Keratinocyte (primary cell): Measurements from ENCODE around the gene CD2. TPM values are rescaled to one million over a fixed set of nuclear protein-coding genes. Genes with fewer than 3 reads are reported as not detected.

Experiments
- DNase-seq: peaks from one replicate; pipeline ENCODE4 v3.0.0-alpha.2; 2011; ENCODE audit warnings: low read depth, missing footprints, low spot score
- FAIRE-seq: peaks from 2 replicates; lab custom pipeline; 2011; peaks lifted over from hg19 to GRCh38; lab: Jason Lieb, UNC
- H2AFZ ChIP-seq: 2 replicates; pipeline ENCODE4 v1.6.0; 2012; ENCODE audit warnings: low read length, control low read depth, inconsistent platforms; ENCODE audit not compliant: control insufficient read depth
- H3K27ac ChIP-seq: 2 replicates; pipeline ENCODE4 v1.5.1; 2011; ENCODE audit warnings: low read length; ENCODE audit not compliant: control insufficient read depth, insufficient read depth
- H3K27me3 ChIP-seq: 3 replicates; pipeline ENCODE4 v1.6.0; 2011; ENCODE audit warnings: low read length; ENCODE audit not compliant: control insufficient read depth, insufficient read depth; ENCODE audit errors: extremely low read depth
- H3K36me3 ChIP-seq, 2 experiments: 2 replicates in 1 of 2; 3 replicates in 1 of 2; pipeline ENCODE4 v1.5.1; 2011; ENCODE audit warnings: low read length in 2 of 2, mild to moderate bottlenecking in 1 of 2; ENCODE audit not compliant: control insufficient read depth in 2 of 2, insufficient read depth in 2 of 2; ENCODE audit errors: extremely low read depth in 1 of 2
- H3K4me1 ChIP-seq: 3 replicates; pipeline ENCODE4 v1.5.1; 2011; ENCODE audit warnings: low read length; ENCODE audit not compliant: control insufficient read depth, insufficient read depth; ENCODE audit errors: extremely low read depth
- H3K4me2 ChIP-seq: 3 replicates; pipeline ENCODE4 v1.6.0; 2011; ENCODE audit warnings: low read depth, low read length; ENCODE audit not compliant: control insufficient read depth, insufficient read depth; ENCODE audit errors: extremely low read depth
- H3K4me3 ChIP-seq, 3 experiments: fragments of 200-600 bp in 1 of 3; sonication (generic) in 1 of 3; 2 replicates in 2 of 3; 3 replicates in 1 of 3; pipeline ENCODE4 v1.5.1; 2011 to 2016; ENCODE audit warnings: low read length in 3 of 3, mild to moderate bottlenecking in 3 of 3, control low read depth in 2 of 3, inconsistent platforms in 1 of 3, low read depth in 1 of 3, mixed read lengths in 1 of 3, mixed run types in 1 of 3, moderate library complexity in 1 of 3; ENCODE audit not compliant: control insufficient read depth in 2 of 3, insufficient read depth in 2 of 3; ENCODE audit errors: extremely low read depth in 1 of 3
- H3K79me2 ChIP-seq: 2 replicates; pipeline ENCODE4 v1.6.0; 2012; ENCODE audit warnings: low read length; ENCODE audit not compliant: control insufficient read depth, insufficient read depth
- H3K9ac ChIP-seq: 3 replicates; pipeline ENCODE4 v1.6.0; 2011; ENCODE audit warnings: low read length; ENCODE audit not compliant: control insufficient read depth, insufficient read depth; ENCODE audit errors: extremely low read depth
- H3K9me1 ChIP-seq: 3 replicates; pipeline ENCODE4 v1.6.0; 2011; ENCODE audit warnings: low read length; ENCODE audit not compliant: control insufficient read depth, insufficient read depth; ENCODE audit errors: extremely low read depth
- H3K9me3 ChIP-seq: 2 replicates; pipeline ENCODE4 v1.5.1; 2012; ENCODE audit warnings: low read depth, low read length; ENCODE audit not compliant: control insufficient read depth
- H4K20me1 ChIP-seq: 3 replicates; pipeline ENCODE4 v1.6.0; 2011; ENCODE audit warnings: low read length; ENCODE audit not compliant: control insufficient read depth, insufficient read depth; ENCODE audit errors: extremely low read depth
- CTCF ChIP-seq, 3 experiments: IDR thresholded peaks in 1 of 3; conservative IDR thresholded peaks in 1 of 3; optimal IDR thresholded peaks in 1 of 3; 2 replicates in 2 of 3; 3 replicates in 1 of 3; pipeline versions ENCODE3 to v1.5.1; 2011; ENCODE audit warnings: low read length in 3 of 3, mild to moderate bottlenecking in 3 of 3, moderate library complexity in 2 of 3, control low read depth in 1 of 3, inconsistent platforms in 1 of 3; ENCODE audit not compliant: insufficient read depth in 2 of 3; ENCODE audit errors: extremely low read depth in 1 of 3
- EZH2 ChIP-seq: IDR thresholded peaks from one replicate; pipeline ENCODE4 v1.6.1; 2012; ENCODE audit warnings: inconsistent platforms, mild to moderate bottlenecking, low read length, moderate library complexity
- dilution Hi-C: fragments of 300-500 bp; cut with MboI; formaldehyde crosslinking; loops from one replicate; pipeline ENCODE4 v1.7.0; 2020; ENCODE audit warnings: low sequenced_read_pairs; ENCODE audit not compliant: extremely low pct_ligation_motif_present
- polyA plus RNA-seq, 5 experiments: library from polyadenylated mRNA; depleted of rRNA in 3 of 5; stranded (reverse) in 3 of 5; stranded (forward) in 1 of 5; unstranded in 1 of 5; fragments of >200 nt; gene quantifications; 1 replicate in 1 of 5; 2 replicates in 3 of 5; 3 replicates in 1 of 5; pipeline versions ENCODE4 v1.2.1 to v1.2.3, GENCODE V29; 2011 to 2012; ENCODE audit warnings: missing spikeins in 2 of 5, low read depth in 1 of 5, low replicate concordance in 1 of 5

Gene CD2
- polyA plus RNA-seq, 1 donor (not counting 4 experiments of a cell fraction or from before 2014, with no cell fraction given): not detected

- H3K27me3 ChIP-seq: no peaks in the 10 kb centered on the region
- H3K4me2 ChIP-seq: no peak overlapping the region
- peaks cover 2% of the 10 kb centered on the region for H3K9me1 ChIP-seq
- no peaks in the 10 kb centered on the region for H3K36me3 ChIP-seq
- DNase-seq: no peak
- no peaks in the 10 kb centered on the region for H4K20me1 ChIP-seq
- H3K9ac ChIP-seq: no peak overlapping the region
- dilution Hi-C loops: no loop called here
- H2AFZ ChIP-seq: no peak overlapping the region
- no peak overlapping the region for H3K4me3 ChIP-seq
- no peak overlapping the region for H3K27ac ChIP-seq
- TF ChIP-seq CTCF (optimal IDR thresholded peaks at IDR 0.05 in 1 of 3, IDR thresholded peaks at IDR 0.05 in 1 of 3, conservative IDR thresholded peaks at IDR 0.05 in 1 of 3; ENCODE audit: extremely low read depth in 1 of 3, insufficient read depth in 2 of 3, low read length in 3 of 3) (no peak), EZH2 (no peak)
- H3K79me2 ChIP-seq: no peaks in the 10 kb centered on the region
- no peak for FAIRE-seq
- no peaks in the 10 kb centered on the region for H3K9me3 ChIP-seq
- peaks cover 19% of the 10 kb centered on the region for H3K4me1 ChIP-seq
Observed at GRCh38 chr1:116811321-116811720, 57.1 kb downstream of the CD2 start.

GRCh38 chr1:116814926-116815723, 60.9 kb downstream of the CD2 start:
- H3K9me1 ChIP-seq: no peaks in the 10 kb centered on the region
- no peaks in the 10 kb centered on the region for H3K9me3 ChIP-seq
- H3K4me3 ChIP-seq: no peak overlapping the region
- H4K20me1 ChIP-seq: no peaks in the 10 kb centered on the region
- dilution Hi-C loops: no loop called here
- FAIRE-seq (no peak), DNase-seq (no peak)
- no peak overlapping the region for H3K4me2 ChIP-seq
- no peak for TF ChIP-seq CTCF (optimal IDR thresholded peaks at IDR 0.05 in 1 of 3, IDR thresholded peaks at IDR 0.05 in 1 of 3, conservative IDR thresholded peaks at IDR 0.05 in 1 of 3; ENCODE audit: extremely low read depth in 1 of 3, insufficient read depth in 2 of 3, low read length in 3 of 3)
- no peak for TF ChIP-seq EZH2
- H3K9ac ChIP-seq: no peak overlapping the region
- peaks cover 3% of the 10 kb centered on the region for H3K4me1 ChIP-seq
- H2AFZ ChIP-seq: no peak overlapping the region
- no peaks in the 10 kb centered on the region for H3K27me3 ChIP-seq
- H3K79me2 ChIP-seq: no peaks in the 10 kb centered on the region
- H3K27ac ChIP-seq: no peak overlapping the region
- no peaks in the 10 kb centered on the region for H3K36me3 ChIP-seq
